Putamen (tissue), 1 donor: Measurements from ENCODE around the gene JAG2.
"Not testable (repeated sequence)": the region's sequence is repeated elsewhere in the genome, so short reads cannot be mapped to it uniquely, and the experiment has no call there.

ENCODE experiments used
- DNase-seq: peaks from one replicate; pipeline ENCODE4 v3.0.0-alpha.2; 2016; ENCODE audit warnings: low spot score

The JAG2 gene

DNA sequence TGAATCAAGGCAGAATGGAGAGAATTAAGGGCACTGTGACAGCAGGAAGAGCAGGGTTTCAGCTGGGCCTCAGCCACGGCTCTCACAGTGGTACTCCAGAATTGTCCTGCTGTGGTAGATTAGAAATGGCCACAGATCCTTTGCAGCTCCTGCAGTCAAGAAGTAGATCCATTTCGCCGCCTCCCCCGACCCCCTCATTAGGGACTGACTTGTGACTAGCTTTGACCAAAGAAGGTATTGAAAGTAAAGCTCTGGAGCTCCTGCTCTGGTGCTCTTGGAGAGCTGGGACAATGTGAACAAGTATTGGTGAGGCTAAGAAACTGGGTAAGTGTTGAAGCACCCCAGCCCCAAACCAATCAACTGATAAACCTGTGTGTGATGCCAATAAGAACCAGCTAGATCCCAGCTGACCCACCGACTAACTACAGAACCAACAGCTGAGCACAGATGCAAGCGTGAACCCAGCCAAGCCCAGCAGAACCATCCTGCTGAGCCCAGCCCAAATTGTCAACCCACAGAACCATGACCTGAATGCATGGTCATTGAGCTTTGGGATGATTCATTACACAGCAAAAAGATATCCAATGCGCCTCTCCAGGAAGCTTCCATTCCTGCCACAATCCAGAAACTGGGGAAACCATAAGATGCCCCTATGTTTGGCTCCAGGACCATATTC, 50.7 kb downstream of the JAG2 start:
- no peak for DNase-seq

DNA sequence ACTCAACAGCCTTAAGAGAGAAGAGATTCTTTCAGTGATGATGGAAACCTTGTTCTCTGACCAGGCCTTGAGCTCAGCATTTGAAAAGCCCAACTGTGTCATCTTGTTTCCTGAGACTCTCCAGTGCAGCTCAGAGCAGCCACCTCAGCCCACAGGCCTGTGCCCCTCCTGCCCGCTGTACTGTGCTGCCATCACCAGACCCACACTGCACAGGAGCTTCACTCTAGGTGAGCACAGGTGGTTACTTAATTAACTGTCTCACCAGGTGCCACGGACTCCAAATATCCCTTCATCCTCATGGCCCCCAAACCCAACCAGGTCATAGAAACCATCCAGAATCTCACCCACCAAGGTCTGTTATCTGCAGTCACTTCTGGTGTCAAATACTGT, 51.3 kb downstream of the JAG2 start:
- DNase-seq = no peak

DNA sequence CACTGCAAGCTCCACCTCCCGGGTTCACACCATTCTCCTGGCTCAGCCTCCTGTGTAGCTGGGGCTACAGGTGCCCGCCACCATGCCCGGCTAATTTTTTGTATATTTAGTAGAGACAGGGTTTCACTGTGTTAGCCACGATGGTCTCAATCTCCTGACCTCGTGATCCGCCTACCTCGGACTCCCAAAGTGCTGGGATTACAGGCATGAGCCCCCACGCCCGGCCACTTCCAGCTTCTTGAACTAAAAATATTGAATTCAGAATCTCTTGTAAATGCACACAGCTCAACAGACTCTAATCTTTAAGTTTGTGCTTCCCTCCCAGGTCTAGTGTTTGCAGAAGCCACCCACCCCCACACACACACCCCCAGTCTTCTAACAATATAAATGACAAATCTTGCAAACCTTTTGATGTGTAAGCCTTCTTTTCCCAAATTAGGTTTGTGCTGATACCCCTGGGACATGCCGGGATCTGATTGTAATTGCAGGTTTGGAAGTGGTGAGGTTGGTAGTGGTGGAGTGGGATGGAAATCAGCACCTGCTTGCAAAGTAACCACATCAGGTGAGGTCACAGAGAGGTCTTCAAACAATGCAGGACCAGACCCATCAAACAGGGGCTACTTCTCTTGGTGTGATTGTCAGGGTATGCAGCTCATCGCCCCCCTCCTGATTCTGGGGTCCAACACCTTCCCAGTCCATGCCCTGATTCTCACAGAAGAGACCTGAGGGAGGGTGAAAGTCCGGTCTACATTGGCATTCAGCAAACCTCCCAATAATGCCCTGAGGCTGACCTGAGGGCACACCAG, 51.9 kb downstream of the JAG2 start:
- peak; percentile 62 for DNase-seq

DNA sequence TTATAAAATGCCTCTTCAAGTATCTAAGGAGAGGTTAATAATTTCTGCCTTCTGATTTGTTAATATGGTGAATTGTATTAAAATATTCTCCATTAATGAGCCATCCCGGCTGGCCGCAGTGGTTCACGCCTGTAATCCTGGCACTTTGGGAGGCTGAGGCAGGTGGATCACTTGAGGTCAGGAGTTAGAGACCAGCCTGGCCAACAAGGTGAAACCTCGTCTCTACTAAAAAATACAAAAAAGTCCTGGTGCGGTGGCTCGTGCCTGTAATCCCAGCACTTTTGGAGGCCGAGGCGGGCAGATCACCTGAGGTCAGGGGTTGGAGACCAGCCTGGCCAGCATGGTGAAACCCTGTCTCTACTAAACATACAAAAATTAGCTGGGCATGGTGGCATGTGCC, 59.3 kb downstream of the JAG2 start:
- not testable (repeated sequence) for DNase-seq

DNA sequence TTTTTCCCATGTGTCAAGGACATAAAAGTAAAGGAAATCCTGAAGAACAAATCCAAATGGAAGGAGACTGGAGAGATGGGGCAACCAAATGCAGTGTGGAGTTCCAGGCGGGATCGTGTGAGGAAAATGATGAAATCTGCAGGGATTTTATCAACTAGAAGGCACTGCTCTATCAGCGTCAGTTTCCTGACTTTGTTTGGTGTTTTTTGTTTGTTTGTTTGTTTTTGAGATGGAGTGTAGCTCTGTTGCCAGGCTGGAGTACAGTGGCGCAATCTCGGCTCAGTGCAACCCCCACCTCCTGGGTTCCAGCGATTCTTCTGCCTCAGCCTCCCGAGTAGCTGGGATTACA, 60.1 kb downstream of the JAG2 start:
- DNase-seq = no peak

DNA sequence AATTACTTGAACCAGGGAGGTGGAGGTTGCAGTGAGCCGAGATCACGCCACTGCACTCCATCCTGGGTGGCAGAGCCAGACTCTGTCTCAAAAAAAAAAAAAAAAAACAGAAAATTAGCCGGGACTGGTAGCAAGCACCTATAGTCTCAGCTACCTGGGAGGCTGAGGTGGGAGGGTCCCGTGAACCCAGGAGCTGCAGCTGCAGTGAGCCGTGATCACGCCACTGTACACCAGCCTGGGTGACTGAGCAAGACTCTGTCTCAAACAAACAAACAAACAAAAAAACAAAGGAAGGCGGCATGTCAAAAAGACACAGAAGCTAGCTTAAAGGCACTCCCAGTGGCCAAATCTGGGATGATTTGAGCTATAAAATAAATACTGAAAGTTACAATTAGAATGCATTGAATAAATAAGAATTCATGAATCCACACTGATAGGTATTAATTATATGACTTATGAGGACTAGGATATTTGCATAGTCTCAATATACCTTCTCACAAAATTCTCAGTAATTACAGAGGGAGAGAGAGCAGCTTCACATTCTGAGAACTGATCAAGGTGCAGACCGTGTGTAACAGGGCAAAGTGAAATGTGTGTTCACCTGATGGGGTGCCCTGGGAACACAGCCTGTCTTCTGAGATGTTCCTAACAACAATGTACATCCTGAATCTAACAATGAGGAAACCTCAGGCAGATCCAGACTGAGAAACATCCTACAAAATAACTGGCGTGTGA, 60.6 kb downstream of the JAG2 start:
- DNase-seq = no peak

DNA sequence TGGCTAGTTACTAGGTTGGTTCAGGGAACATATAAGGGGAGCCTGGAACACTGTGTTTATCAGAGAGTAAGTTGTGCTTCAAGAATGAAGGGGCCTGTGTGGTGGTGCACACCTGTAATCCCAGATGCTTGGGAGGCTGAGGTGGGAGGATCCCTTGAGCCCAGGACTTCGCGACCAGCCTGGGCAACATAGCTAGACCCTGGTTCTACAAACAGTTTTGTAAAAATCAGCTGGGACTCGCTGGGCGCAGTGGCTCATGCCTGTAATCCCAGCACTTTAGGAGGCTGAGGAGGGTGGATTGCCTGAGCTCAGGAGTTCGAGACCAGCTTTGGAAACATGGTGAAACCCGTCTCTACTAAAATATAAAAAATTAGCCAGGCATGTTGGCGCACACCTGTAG, 61.2 kb downstream of the JAG2 start:
- DNase-seq = no peak

DNA sequence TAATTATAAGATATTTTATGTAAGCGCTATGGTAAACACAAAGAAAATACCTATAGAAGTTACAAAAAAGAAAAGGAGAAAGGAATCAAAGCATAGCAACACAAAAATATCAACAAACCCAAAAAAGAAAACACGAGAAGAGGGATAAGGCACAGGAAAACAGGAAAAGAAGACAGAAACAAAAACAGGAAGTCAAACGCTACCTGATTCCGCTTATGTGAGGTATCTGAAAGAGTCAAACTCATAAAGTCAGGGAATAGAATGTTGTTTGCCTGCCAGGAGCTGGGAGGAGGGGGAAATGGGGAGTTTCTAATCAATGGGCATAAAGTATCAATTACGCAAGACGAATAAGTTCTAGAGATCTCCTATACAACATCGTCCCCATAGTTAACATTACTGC, 63.4 kb downstream of the JAG2 start:
- no peak for DNase-seq

DNA sequence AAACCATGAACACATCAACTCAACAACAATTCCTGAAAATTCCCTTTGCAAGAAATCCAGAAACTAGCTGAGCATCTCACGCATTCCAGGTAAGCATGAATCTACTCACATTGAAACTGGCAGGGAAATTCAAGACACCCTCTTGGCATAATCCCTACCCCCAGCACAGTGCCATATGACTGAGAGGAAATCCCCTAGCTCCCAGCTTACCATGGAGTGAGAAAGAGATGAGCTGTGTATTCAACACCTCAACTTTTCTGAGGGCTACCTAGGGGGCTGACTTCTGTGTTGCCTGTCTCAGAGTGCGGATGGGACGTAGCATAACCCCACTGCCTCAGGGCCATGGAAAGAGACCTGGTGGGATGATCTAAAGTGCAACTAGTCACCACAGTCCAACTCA, 65.7 kb downstream of the JAG2 start:
- DNase-seq = no peak

DNA sequence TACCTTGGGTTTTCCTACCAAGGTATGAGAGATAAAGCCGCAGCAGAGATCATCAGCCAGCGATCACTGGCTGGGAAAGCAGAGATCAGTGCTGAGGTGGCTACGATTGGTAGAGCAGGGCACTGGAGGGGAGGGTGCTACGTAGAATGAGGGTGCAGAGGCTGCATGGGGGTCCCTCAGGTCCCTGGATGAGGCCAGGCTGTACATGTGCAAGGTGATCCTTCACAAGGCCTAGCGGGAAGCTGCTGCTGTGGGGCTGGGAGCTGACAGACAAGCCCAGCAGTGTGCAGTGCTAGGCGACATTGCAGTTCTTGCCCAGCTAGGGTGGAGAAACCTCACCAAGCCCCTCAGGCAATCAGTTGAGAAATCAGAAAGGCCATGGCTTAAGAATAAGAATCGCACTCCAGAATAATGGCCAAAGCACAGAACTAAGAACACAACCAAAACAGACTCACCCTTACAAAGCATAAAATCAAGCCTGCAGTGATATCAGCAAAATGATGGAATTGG, 66.2 kb downstream of the JAG2 start:
- no peak for DNase-seq

DNA sequence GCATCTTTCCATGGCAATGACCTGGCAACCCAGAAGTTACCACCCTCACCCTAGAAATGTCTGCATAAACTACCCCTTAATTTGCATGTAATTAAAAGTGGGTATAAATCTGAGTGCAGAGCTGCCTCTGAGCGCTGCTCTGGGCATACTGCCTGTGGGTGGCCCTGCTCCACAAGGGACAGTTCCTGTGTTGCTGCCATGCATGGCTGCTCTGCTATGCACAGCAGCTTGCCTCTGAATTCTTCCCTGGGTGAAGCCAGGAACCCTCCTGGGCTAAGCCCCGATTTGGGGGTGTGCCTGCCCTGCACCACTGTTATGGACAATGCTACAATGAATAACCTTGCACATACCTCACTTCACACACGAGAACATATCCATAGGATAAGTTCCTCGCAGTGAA, 67.7 kb downstream of the JAG2 start:
- DNase-seq = no peak

DNA sequence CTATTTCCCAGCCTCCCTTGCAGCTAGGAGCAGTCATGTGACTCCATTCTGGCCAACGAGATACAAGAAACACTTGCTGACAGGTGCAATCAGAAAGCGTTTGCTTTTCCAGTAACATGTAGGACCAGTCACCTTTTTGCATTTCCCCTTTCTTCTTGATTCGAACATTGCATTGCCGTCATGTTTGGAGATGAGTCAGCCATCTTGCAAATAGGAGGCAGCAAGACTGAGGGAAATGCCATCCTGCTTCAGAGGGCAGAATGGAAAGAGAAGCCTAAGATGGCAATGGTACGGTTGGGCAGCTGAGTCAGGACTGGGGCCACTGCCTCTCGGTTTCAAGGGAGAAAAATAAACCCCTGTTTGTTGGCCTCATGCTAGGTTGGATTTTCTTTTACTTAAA, 68.8 kb downstream of the JAG2 start:
- DNase-seq = no peak

DNA sequence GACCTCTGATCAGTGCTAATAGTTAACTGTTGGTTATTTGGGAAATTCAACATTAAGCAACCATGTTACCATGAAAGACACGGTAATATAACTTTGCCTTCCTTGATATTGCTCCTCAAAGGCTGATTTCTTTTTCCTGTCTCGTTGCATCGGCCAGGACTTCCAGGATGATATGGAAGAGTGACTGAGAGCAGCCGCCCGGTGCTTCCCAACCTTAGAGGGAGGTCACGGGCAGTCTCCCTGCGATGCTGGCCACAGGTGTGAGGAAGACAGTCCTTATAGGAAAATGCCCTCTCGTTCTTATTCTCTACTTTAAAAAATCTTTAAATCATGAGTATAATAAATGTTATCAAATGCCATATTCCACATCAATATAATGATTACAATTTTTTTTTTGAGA, 70.3 kb downstream of the JAG2 start:
- no peak for DNase-seq

DNA sequence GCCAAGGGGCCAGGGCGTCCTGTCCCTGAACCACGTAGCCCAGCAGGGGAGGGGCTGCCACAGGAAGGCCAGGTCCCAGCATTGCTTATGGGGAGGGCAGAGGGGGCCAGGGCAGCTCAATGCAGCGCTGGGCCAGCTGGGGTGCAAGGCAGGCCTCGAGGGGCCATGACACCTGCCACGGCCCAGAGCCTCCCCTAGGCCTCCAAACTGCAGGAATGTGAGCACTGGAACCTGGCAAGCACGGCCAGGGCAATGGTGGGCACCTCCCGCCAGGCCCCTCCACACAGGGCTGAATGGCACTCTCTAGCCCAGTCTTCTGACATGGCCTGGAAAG, 70.8 kb downstream of the JAG2 start:
- no peak for DNase-seq

DNA sequence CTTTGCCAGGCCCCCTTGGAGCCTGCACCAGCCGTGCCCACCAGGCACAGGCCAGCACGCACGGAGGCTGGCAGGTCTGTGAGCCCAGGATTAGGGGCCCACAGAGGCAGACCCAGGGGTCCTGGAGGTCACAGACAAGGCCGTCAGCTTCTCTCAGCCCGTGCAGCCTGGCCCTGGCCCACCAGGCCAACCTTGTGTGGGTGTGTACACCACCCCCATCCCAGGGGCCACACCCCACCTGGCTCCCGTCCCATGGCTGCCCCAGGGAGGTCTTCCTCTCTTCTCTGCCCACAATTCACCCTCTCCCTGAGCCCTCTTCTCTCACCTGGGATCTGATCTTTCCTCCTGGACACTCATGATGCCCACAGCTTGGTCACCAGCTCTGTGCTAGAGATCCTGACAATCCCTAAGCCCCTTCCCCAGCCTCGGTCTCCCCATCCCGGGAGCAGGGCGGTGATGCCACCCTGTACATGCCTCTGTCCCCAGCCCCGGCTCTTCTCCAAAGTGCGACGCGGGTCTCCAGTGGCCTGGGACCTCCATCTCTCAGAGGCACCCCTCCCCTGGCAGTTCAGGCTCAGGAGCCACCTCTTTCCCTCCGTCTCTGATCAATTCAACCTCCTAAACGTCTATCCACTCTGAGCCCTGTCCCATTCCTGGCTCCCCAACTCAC, 72.2 kb downstream of the JAG2 start:
- DNase-seq = no peak

DNA sequence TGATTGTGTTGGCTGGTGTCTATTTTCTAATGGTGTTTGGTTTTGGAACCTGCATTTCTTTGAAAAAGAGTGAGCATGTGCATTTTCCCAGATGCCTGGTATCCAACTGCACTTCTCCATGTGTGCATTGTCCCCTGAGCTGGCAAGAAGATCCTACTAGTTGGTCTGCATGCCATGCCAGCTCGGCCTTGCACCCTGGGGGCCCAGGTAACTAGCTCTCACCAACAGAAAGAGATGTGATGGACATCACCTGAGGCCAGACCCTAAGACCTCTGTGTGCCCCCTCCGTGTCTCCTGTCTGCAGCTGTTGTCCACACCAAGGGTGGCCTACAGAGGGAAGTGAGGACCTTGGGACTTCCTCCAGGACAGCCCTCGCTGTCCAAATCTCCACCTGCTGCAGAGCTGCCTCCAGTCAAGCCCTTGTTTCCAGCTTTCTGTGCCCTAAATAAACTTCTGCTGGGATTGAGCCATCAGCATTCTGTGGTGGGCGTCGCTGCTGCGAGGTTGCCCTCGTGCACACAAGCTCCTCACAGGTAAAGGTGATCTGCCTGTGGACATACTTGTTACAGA, 73.3 kb downstream of the JAG2 start:
- DNase-seq = no peak

DNA sequence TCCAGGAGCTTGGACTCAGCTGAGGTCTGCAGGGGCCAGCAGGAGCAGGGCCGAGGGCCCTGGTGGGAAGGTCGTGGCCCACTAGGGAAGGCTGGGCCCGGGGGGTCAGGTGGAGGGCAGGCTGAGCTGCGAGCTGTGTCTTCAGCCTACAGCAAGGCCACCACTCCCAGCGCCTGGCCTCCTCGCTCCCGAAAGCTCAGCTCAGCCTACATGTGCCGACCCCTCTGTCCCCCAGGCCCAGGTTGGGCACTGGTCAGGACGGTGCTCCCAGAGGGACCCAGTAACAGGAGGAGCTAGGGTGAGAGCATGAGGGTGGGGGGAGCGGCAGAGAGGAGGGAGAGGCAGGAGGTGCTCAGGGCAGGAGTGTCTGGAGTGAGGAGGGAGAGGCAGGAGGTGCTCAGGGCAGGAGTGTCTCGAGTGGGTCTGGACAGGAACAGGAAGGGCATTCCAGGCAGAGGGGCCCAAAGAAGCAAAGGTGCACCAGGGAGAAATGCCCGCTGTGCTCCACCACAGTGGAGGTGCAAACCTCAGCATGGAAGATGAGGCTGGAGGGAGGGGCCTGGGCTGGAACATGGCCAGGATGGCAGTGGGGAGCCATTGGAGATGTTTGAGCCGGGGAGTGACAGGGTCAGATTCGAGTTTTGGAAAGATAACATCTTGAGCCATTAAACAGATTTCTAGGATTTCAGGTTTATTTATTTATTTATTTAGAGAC, 74.2 kb downstream of the JAG2 start:
- DNase-seq = no peak

DNA sequence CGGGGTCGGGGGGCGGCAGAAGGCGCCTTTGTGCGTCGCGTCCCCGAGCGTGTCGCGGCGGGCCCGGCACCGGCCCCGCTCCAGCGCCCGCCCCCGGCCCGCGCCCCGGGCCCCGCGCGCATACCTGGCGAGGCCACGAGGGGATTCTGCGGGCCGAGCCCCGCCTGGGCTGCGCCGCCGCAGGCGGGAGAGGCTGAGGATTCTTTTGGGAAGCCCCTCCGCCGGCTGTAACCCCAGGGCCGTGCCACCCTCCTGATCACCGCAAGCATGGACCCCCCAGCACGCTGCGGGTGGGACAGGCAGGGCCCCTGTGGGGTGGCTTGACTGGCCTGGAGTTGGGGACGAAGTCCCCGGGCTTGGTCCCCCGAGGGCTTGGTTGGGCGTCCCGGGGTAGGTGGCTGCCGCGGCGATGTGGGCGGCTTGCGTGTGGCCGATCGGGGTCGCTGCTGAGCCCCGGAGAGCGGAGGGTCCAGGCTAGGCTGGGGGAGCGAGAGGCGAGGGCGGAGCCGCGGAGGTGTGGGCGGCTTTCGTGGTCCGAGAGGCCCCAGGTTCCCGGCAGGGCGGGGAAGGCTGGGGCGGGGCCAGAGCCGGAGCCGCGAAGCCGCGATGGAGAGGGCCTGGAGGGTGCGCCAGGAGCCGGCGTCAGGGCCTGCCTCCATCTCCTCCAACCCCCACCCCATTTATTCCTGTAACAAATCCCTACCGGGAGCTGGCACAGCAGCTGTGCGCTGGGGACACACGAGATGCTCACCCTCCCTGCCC, 75.0 kb downstream of the JAG2 start:
- no peak for DNase-seq

DNA sequence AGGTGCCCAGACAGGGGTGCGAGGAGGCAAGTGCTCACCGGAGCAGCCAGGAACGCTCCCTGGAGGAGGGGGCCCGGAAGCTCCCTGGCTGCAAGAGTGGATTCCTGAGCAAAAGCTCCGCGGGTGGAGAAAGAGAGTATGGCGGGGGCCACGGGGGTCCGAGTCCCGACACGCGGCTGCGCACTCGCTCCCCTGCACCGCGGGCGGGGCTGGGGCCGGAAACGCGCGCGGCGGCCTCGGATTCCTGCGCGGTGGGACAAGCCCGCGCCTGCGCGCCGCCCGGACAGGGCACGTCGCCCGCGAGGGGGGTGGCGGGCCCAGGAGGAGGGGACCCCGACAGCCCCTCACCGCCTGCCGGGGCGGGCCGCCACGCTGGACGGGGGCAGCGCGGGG, 75.5 kb downstream of the JAG2 start:
- DNase-seq = no peak

DNA sequence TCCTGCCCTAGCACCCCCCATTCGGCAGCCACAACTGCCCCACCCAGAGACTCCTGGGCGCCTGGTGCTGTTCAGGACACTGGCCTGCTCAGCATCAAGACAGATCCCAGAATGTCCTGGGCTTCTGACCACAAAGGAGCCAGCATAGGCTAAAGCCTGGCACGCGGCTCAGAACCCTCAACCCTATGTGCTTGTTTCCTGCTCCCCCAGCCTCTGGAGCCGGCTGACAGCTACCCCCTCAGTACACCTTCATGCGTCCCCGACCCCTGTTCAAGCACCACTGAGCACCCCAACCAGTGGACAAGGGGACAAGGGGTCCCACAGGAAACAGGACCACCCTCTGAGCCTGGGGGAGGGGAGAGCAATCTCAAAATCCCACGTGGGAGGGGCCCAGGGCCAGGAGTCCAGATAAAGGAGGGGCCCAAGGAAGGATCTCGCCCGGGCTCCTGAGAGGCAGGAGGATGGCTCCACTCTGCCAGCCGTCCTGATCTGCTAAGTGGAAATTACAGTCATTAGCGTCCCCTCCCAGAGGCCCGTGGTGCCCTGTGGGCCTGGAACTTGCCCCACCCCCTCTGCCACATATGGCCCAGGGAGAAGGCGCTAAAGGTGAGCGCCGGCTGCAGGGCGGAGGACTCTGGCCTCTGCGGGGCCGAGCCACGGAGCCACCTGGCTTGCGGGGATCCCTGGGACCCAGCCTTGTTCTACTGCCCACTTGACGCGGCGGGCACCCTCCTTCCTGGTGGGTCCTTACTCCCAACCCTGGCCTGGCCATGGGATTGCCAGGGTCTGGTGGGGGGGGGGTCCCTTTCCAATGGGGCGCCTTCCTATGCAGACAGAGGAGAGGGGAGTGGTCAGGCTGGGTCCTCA, 76.2 kb downstream of the JAG2 start:
- no peak for DNase-seq
